OCI-LY7 (cell line): Measurements from ENCODE around the gene DCAF15.

Source experiments
- CTCF ChIP-seq: fragments of 200-600 bp; sonication (generic); conservative IDR thresholded peaks from 2 replicates; pipeline ENCODE4 v1.5.1; 2014; ENCODE audit warnings: mild to moderate bottlenecking, antibody characterized with exemption, low read length, moderate library complexity, mixed read lengths
- EZH2phosphoT487 ChIP-seq: fragments of 200-600 bp; sonication (generic); IDR thresholded peaks from 2 replicates; pipeline ENCODE4 v1.6.1; 2018; ENCODE audit warnings: low read depth, borderline replicate concordance, mild to moderate bottlenecking, mixed run types, antibody characterized with exemption, low read length, moderate library complexity, mixed read lengths

DNA sequence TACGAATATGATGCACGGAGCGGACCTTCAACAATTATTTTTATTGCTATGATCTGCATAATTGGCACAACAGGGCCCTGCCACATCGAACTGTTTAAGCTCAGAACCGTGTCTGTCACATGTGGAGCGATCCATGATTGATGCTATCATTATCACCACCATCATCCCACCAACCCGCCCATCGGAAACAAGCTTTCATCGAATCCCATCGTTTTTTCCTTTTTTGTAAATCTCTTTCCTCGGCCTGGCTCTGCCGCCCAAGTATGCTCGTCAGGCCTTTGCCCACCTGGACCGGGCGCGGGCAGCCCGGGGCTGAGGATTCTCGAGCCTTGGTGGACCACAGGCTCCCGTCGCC, 533 bp upstream of the DCAF15 start:
- TF ChIP-seq CTCF = no peak
- no peak for TF ChIP-seq EZH2phosphoT487
